GM12878 (cell line): ENCODE results near the gene HVCN1. TPM values are rescaled to one million over a fixed set of nuclear protein-coding genes. Genes with fewer than 3 reads are reported as not detected.

Source experiments
- ATAC-seq: fragments of 200-7000 bp; cut with Tn5 transposase; 3 replicates; pipeline ENCODE4 v1.9.1; 2020; ENCODE audit warnings: mild to moderate bottlenecking, moderate library complexity
- BruUV-seq: library from RNA; stranded (reverse); fragments of 400-500 nt; replicated peaks from 2 replicates; lab custom pipeline; 2021; lab: Mats Ljungman, UMichigan
- CTCF ChIA-PET: fragments of 300-600 bp; sonication (Branson Sonifier 250); formaldehyde crosslinking; extraction: SDS; loops from one replicate; lab custom pipeline; 2021; ENCODE audit warnings: inconsistent platforms; lab: Yijun Ruan, JAX
- POLR2A ChIA-PET: fragments of 350-600 bp; formaldehyde crosslinking; extraction: SDS; loops from one replicate; lab custom pipeline; 2021; ENCODE audit warnings: inconsistent platforms; lab: Charles Lee
- RAD21 ChIA-PET: fragments of 300-600 bp; sonication (Branson Sonifier 250); formaldehyde crosslinking; loops from one replicate; lab custom pipeline; 2023; ENCODE audit warnings: antibody characterized with exemption; ENCODE audit not compliant: unreplicated experiment; lab: Charles Lee
- SMC1A ChIA-PET: fragments of 300-600 bp; sonication (Branson Sonifier 250); formaldehyde crosslinking; loops from one replicate; lab custom pipeline; 2023; ENCODE audit not compliant: unreplicated experiment, uncharacterized antibody; lab: Charles Lee
- DNase-seq: peaks from one replicate; pipeline ENCODE4 v3.0.0-alpha.2; 2011; ENCODE audit warnings: low read depth, low spot score
- FAIRE-seq: peaks from 3 replicates; lab custom pipeline; 2011; peaks lifted over from hg19 to GRCh38; lab: Jason Lieb, UNC
- H2AFZ ChIP-seq: 2 replicates; pipeline ENCODE4 v1.6.0; 2011; ENCODE audit warnings: low read depth, low read length, control low read depth; ENCODE audit not compliant: control insufficient read depth
- H3K27ac ChIP-seq: 2 replicates; pipeline ENCODE4 v1.5.1; 2011; ENCODE audit warnings: control low read depth; ENCODE audit not compliant: control insufficient read depth, insufficient read depth
- H3K27me3 ChIP-seq, 2 experiments: replicated peaks in 1 of 2; 2 replicates each; pipeline versions ENCODE4 v1.6.0 to v1.6.1; 2011; ENCODE audit warnings: low read length in 1 of 2; ENCODE audit not compliant: control insufficient read depth in 2 of 2, insufficient read depth in 2 of 2
- H3K36me3 ChIP-seq, 2 experiments: 2 replicates each; pipeline ENCODE4 v1.5.1; 2011; ENCODE audit warnings: low read length in 1 of 2; ENCODE audit not compliant: control insufficient read depth in 2 of 2, insufficient read depth in 2 of 2
- H3K4me1 ChIP-seq: 2 replicates; pipeline ENCODE4 v1.6.1; 2011; ENCODE audit warnings: mild to moderate bottlenecking, low read length, moderate library complexity, mixed read lengths; ENCODE audit not compliant: control insufficient read depth, insufficient read depth
- H3K4me2 ChIP-seq: 2 replicates; pipeline ENCODE4 v1.6.0; 2011; ENCODE audit warnings: control low read depth; ENCODE audit not compliant: control insufficient read depth, insufficient read depth
- H3K4me3 ChIP-seq: fragments of 200-600 bp; sonication (generic); 2 replicates; pipeline ENCODE4 v1.5.1; 2016
- H3K79me2 ChIP-seq: 2 replicates; pipeline ENCODE4 v1.6.0; 2011; ENCODE audit warnings: low read length; ENCODE audit not compliant: control insufficient read depth, insufficient read depth
- H3K9ac ChIP-seq: 2 replicates; pipeline ENCODE4 v1.8.0; 2011; ENCODE audit warnings: low read length, control low read depth, mixed read lengths; ENCODE audit not compliant: control insufficient read depth, insufficient read depth
- H3K9me3 ChIP-seq: replicated peaks from 3 replicates; pipeline ENCODE4 v1.5.1; 2011; ENCODE audit warnings: mild to moderate bottlenecking, low read length; ENCODE audit not compliant: control insufficient read depth, insufficient read depth
- H4K20me1 ChIP-seq: 2 replicates; pipeline ENCODE4 v1.6.0; 2011; ENCODE audit not compliant: control insufficient read depth, insufficient read depth
- EED ChIP-seq: sonication (generic); IDR thresholded peaks from 2 replicates; pipeline ENCODE4 v1.6.1; 2016; ENCODE audit warnings: antibody characterized with exemption, low read depth
- IKZF2 ChIP-seq, 2 experiments: fragments of 450-650 bp; IDR thresholded peaks; 2 replicates each; pipeline ENCODE4 v1.6.1; 2017; ENCODE audit warnings: mild to moderate bottlenecking in 2 of 2, moderate library complexity in 2 of 2
- RELA ChIP-seq: fragments of 450-650 bp; IDR thresholded peaks from 2 replicates; pipeline ENCODE4 v1.8.0; 2014; ENCODE audit warnings: borderline replicate concordance; ENCODE audit not compliant: partially characterized antibody
- RUNX3 ChIP-seq: IDR thresholded peaks from 2 replicates; pipeline ENCODE4 v1.6.1; 2012; ENCODE audit warnings: low read length, inconsistent platforms
- TAF1 ChIP-seq: IDR thresholded peaks from 2 replicates; pipeline ENCODE4 v1.6.1; 2011; ENCODE audit warnings: mild to moderate bottlenecking, low read depth, low read length, borderline replicate concordance
- WGBS: methylation state at CpG from one replicate; pipeline ENCODE4 v1.1.6; 2016; ENCODE audit warnings: low lambda C conversion rate; ENCODE audit not compliant: insufficient replicate concordance, insufficient coverage; ENCODE audit errors: missing lambda C conversion rate; 5-methylcytosine and 5-hydroxymethylcytosine counted together
- in situ Hi-C: fragments of 300-500 bp; cut with MboI; formaldehyde crosslinking; loops from 9 replicates; pipeline ENCODE4 v1.14.3; 2018; ENCODE audit warnings: mixed read lengths
- intact Hi-C: fragments of 100-400 bp; cut with micrococcal nuclease; formaldehyde crosslinking; loops from one replicate; pipeline ENCODE4 v1.14.2; 2022; ENCODE audit not compliant: unreplicated experiment
- polyA plus RNA-seq, 11 experiments: library from polyadenylated mRNA; depleted of rRNA in 4 of 11; unstranded in 6 of 11; stranded (reverse) in 5 of 11; fragments of >200 nt; fragmentation: Nextera tagmentation in 4 of 11; fragmentation: Illumina TruSeq in 1 of 11; extraction: Ambion mirVana in 4 of 11; extraction: Trizol in 1 of 11; gene quantifications; 1 replicate in 1 of 11; 2 replicates in 10 of 11; pipeline versions ENCODE4 v1.2.1 to v1.2.3, GENCODE V29; 2011 to 2016; ENCODE audit warnings: inconsistent platforms in 2 of 11, missing spikeins in 2 of 11, low read depth in 1 of 11
- total RNA-seq, 4 experiments: library from RNA; depleted of rRNA in 3 of 4; stranded (reverse); fragments of >200 nt in 3 of 4; fragmentation: Illumina TruSeq in 1 of 4; extraction: Trizol in 1 of 4; gene quantifications; 2 replicates each; pipeline versions ENCODE4 v1.2.1 to v1.2.3, GENCODE V29; 2013 to 2021
- TF ChIP-seq, protein P1 (sequence below): fragments of 450-650 bp; IDR thresholded peaks from 2 replicates; pipeline ENCODE4 v1.6.1; 2017; ENCODE audit warnings: mild to moderate bottlenecking, moderate library complexity

HVCN1 gene
- total and polyA plus RNA-seq, 10 of the 15 experiments (the other 5 are each of a cell fraction or from before 2014, with no cell fraction given) = 27.8 to 181 (median 103) TPM

GRCh38 chr12:110726708-110727369, 37.9 kb upstream of the HVCN1 start (continued):
- peak; percentile 47 for TF ChIP-seq RUNX3
- TF ChIP-seq IKZF2 (IDR thresholded peaks at IDR 0.05) = peak; percentile 15 to 37; a peak in 1 of 4 replicates
- TF ChIP-seq RELA = no peak
- no peak; the same call in 1 of the 2 replicates for TF ChIP-seq EED
- TF ChIP-seq, all 136 proteins: peak for 8

DNA sequence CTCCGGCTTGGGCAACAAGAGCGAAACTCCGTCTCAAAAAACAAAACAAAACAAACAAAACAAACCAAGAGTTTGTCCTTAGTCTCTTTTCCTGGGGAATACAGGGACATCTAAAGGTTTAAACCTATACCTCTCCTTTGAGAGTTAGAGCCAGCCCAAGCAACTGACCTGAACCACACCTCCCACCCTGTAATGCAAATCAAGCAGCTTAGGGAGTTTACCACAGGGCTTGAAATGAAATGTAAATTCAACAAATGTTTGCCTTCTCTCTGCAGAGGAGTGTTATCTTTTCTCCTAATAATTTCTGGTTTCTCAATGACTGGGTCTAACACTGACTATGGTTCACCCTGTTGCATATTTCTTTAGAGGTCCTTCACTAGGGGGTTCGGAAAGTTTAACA, 37.1 kb upstream of the HVCN1 start:
- no peak overlapping the region for H3K4me2 ChIP-seq
- ChIA-PET SMC1A (interaction anchor here (1.0 to 6.1 kb wide), 2 partner anchors 13 to 30 kb away, joined by 3 to 55 read pairs; no protein-coding TSS in a partner anchor), RAD21 (interaction anchor here (1.2 to 2.7 kb wide), 5 partner anchors 10 to 276 kb away, joined by 3 to 10 read pairs (median 5); partner anchors contain the start of gene ARPC3), POLR2A (interaction anchor here (1.1 to 1.3 kb wide), 2 partner anchors 21 to 106 kb away, joined by 3 to 5 read pairs; no protein-coding TSS in a partner anchor), CTCF (interaction anchor here (1.8 kb wide), 1 partner anchor 21 kb away, joined by 7 read pairs; no protein-coding TSS in a partner anchor)
- in situ Hi-C loops (no loop called here), intact Hi-C loops (no loop called here)
- peaks cover 16% of the 10 kb centered on the region for H3K4me1 ChIP-seq
- BruUV-seq = no TSS peak
- H3K27me3 ChIP-seq = no peaks in the 10 kb centered on the region
- ATAC-seq = peak; percentile 19; the same call in 1 of the 3 replicates
- no peak overlapping the region for H3K27ac ChIP-seq
- no peak overlapping the region for H2AFZ ChIP-seq
- H3K9ac ChIP-seq = no peak overlapping the region
- TF ChIP-seq TAF1 = no peak
- TF ChIP-seq, protein P1, sequence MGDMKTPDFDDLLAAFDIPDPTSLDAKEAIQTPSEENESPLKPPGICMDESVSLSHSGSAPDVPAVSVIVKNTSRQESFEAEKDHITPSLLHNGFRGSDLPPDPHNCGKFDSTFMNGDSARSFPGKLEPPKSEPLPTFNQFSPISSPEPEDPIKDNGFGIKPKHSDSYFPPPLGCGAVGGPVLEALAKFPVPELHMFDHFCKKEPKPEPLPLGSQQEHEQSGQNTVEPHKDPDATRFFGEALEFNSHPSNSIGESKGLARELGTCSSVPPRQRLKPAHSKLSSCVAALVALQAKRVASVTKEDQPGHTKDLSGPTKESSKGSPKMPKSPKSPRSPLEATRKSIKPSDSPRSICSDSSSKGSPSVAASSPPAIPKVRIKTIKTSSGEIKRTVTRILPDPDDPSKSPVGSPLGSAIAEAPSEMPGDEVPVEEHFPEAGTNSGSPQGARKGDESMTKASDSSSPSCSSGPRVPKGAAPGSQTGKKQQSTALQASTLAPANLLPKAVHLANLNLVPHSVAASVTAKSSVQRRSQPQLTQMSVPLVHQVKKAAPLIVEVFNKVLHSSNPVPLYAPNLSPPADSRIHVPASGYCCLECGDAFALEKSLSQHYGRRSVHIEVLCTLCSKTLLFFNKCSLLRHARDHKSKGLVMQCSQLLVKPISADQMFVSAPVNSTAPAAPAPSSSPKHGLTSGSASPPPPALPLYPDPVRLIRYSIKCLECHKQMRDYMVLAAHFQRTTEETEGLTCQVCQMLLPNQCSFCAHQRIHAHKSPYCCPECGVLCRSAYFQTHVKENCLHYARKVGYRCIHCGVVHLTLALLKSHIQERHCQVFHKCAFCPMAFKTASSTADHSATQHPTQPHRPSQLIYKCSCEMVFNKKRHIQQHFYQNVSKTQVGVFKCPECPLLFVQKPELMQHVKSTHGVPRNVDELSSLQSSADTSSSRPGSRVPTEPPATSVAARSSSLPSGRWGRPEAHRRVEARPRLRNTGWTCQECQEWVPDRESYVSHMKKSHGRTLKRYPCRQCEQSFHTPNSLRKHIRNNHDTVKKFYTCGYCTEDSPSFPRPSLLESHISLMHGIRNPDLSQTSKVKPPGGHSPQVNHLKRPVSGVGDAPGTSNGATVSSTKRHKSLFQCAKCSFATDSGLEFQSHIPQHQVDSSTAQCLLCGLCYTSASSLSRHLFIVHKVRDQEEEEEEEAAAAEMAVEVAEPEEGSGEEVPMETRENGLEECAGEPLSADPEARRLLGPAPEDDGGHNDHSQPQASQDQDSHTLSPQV = no peak
- peaks cover 2% of the 10 kb centered on the region; the same call in 1 of the 2 replicates for H4K20me1 ChIP-seq
- no peak for FAIRE-seq
- no peak for DNase-seq
- H3K36me3 ChIP-seq = peaks cover 21 to 29% of the 10 kb centered on the region in 2 experiments
- H3K4me3 ChIP-seq = no peak overlapping the region
- H3K9me3 ChIP-seq = no peaks in the 10 kb centered on the region
- peaks cover 48% of the 10 kb centered on the region for H3K79me2 ChIP-seq
- WGBS = 89% methylated on average over 4 of the region's 4 CpGs
